ENCODE data around the gene CTAGE1.

The CTAGE1 gene

GRCh38 chr18:22391407-22392345 is 26.0 kb downstream of the CTAGE1 start:
- Histone ChIP-seq H3K36me3 (ENCODE audit: control insufficient read depth in 2 of 2, insufficient read depth in 2 of 2, low read length in 2 of 2) (no peaks in the 10 kb centered on the region), H3K4me3 (ENCODE audit: low read length in 2 of 2) (no peak overlapping the region), H3K9me3 (ENCODE audit: control insufficient read depth in 2 of 2, low read length in 2 of 2) (no peaks in the 10 kb centered on the region), H3K4me1 (ENCODE audit: control insufficient read depth, insufficient read depth, low read length) (peaks cover 7% of the 10 kb centered on the region), H3K9ac (ENCODE audit: low read length in 2 of 2) (no peak overlapping the region), H3K27me3 (ENCODE audit: control insufficient read depth in 1 of 2, insufficient read depth in 2 of 2, low read length in 2 of 2) (no peaks in the 10 kb centered on the region), H3K27ac (ENCODE audit: low read length) (no peak overlapping the region)

- Histone ChIP-seq H3K4me1 (ENCODE audit: control insufficient read depth, insufficient read depth, low read length) (peaks cover 7% of the 10 kb centered on the region), H3K27me3 (ENCODE audit: control insufficient read depth in 1 of 2, insufficient read depth in 2 of 2, low read length in 2 of 2) (no peaks in the 10 kb centered on the region), H3K9ac (ENCODE audit: low read length in 2 of 2) (no peak overlapping the region), H3K9me3 (ENCODE audit: control insufficient read depth in 2 of 2, low read length in 2 of 2) (no peaks in the 10 kb centered on the region), H3K27ac (ENCODE audit: low read length) (no peak overlapping the region), H3K36me3 (ENCODE audit: control insufficient read depth in 2 of 2, insufficient read depth in 2 of 2, low read length in 2 of 2) (no peaks in the 10 kb centered on the region), H3K4me3 (ENCODE audit: low read length in 2 of 2) (no peak overlapping the region)
Observed at GRCh38 chr18:22387787-22388186, 29.9 kb downstream of the CTAGE1 start.

- H3K27me3 ChIP-seq (ENCODE audit: control insufficient read depth in 1 of 2, insufficient read depth in 2 of 2, low read length in 2 of 2) = no peaks in the 10 kb centered on the region
- peaks cover 7% of the 10 kb centered on the region for H3K4me1 ChIP-seq (ENCODE audit: control insufficient read depth, insufficient read depth, low read length)
- H3K4me3 ChIP-seq (ENCODE audit: low read length in 2 of 2) = no peak overlapping the region
- H3K9me3 ChIP-seq (ENCODE audit: control insufficient read depth in 2 of 2, low read length in 2 of 2) = no peaks in the 10 kb centered on the region
- H3K27ac ChIP-seq (ENCODE audit: low read length) = no peak overlapping the region
- no peak overlapping the region for H3K9ac ChIP-seq (ENCODE audit: low read length in 2 of 2)
- H3K36me3 ChIP-seq (ENCODE audit: control insufficient read depth in 2 of 2, insufficient read depth in 2 of 2, low read length in 2 of 2) = no peaks in the 10 kb centered on the region
Observed at GRCh38 chr18:22387364-22387763, 30.4 kb downstream of the CTAGE1 start.

- no peaks in the 10 kb centered on the region for H3K27me3 ChIP-seq (ENCODE audit: control insufficient read depth in 1 of 2, insufficient read depth in 2 of 2, low read length in 2 of 2)
- no peak overlapping the region for H3K4me3 ChIP-seq (ENCODE audit: low read length in 2 of 2)
- peaks cover 7% of the 10 kb centered on the region for H3K4me1 ChIP-seq (ENCODE audit: control insufficient read depth, insufficient read depth, low read length)
- H3K9me3 ChIP-seq (ENCODE audit: control insufficient read depth in 2 of 2, low read length in 2 of 2) = no peaks in the 10 kb centered on the region
- no peaks in the 10 kb centered on the region for H3K36me3 ChIP-seq (ENCODE audit: control insufficient read depth in 2 of 2, insufficient read depth in 2 of 2, low read length in 2 of 2)
- H3K9ac ChIP-seq (ENCODE audit: low read length in 2 of 2) = no peak overlapping the region
- no peak overlapping the region for H3K27ac ChIP-seq (ENCODE audit: low read length)
Observed at GRCh38 chr18:22385718-22386117, 32.0 kb downstream of the CTAGE1 start.

GRCh38 chr18:22378672-22379282 is 38.9 kb downstream of the CTAGE1 start:
- H3K4me1 ChIP-seq (ENCODE audit: control insufficient read depth, insufficient read depth, low read length) = no peaks in the 10 kb centered on the region
- no peak overlapping the region for H3K9ac ChIP-seq (ENCODE audit: low read length in 2 of 2)
- no peaks in the 10 kb centered on the region for H3K27me3 ChIP-seq (ENCODE audit: control insufficient read depth in 1 of 2, insufficient read depth in 2 of 2, low read length in 2 of 2)
- H3K4me3 ChIP-seq (ENCODE audit: low read length in 2 of 2) = no peak overlapping the region
- no peak overlapping the region for H3K27ac ChIP-seq (ENCODE audit: low read length)
- H3K9me3 ChIP-seq (ENCODE audit: control insufficient read depth in 2 of 2, low read length in 2 of 2) = no peaks in the 10 kb centered on the region
- H3K36me3 ChIP-seq (ENCODE audit: control insufficient read depth in 2 of 2, insufficient read depth in 2 of 2, low read length in 2 of 2) = no peaks in the 10 kb centered on the region

- Histone ChIP-seq H3K27me3 (ENCODE audit: control insufficient read depth in 1 of 2, insufficient read depth in 2 of 2, low read length in 2 of 2) (no peaks in the 10 kb centered on the region), H3K27ac (ENCODE audit: low read length) (no peak overlapping the region), H3K9ac (ENCODE audit: low read length in 2 of 2) (no peak overlapping the region), H3K9me3 (ENCODE audit: control insufficient read depth in 2 of 2, low read length in 2 of 2) (no peaks in the 10 kb centered on the region), H3K4me1 (ENCODE audit: control insufficient read depth, insufficient read depth, low read length) (no peaks in the 10 kb centered on the region), H3K4me3 (ENCODE audit: low read length in 2 of 2) (no peak overlapping the region), H3K36me3 (ENCODE audit: control insufficient read depth in 2 of 2, insufficient read depth in 2 of 2, low read length in 2 of 2) (no peaks in the 10 kb centered on the region)
Observed at GRCh38 chr18:22377769-22378168, 39.9 kb downstream of the CTAGE1 start.

- H3K27me3 ChIP-seq (ENCODE audit: control insufficient read depth in 1 of 2, insufficient read depth in 2 of 2, low read length in 2 of 2) = no peaks in the 10 kb centered on the region
- H3K9me3 ChIP-seq (ENCODE audit: control insufficient read depth in 2 of 2, low read length in 2 of 2) = no peaks in the 10 kb centered on the region
- H3K9ac ChIP-seq (ENCODE audit: low read length in 2 of 2) = no peak overlapping the region
- H3K4me1 ChIP-seq (ENCODE audit: control insufficient read depth, insufficient read depth, low read length) = no peaks in the 10 kb centered on the region
- no peaks in the 10 kb centered on the region for H3K36me3 ChIP-seq (ENCODE audit: control insufficient read depth in 2 of 2, insufficient read depth in 2 of 2, low read length in 2 of 2)
- H3K4me3 ChIP-seq (ENCODE audit: low read length in 2 of 2) = no peak overlapping the region
- no peak overlapping the region for H3K27ac ChIP-seq (ENCODE audit: low read length)
Observed at GRCh38 chr18:22370414-22370813, 47.3 kb downstream of the CTAGE1 start.

- Histone ChIP-seq H3K4me1 (ENCODE audit: control insufficient read depth, insufficient read depth, low read length) (no peaks in the 10 kb centered on the region), H3K4me3 (ENCODE audit: low read length in 2 of 2) (no peak overlapping the region), H3K9me3 (ENCODE audit: control insufficient read depth in 2 of 2, low read length in 2 of 2) (no peaks in the 10 kb centered on the region), H3K36me3 (ENCODE audit: control insufficient read depth in 2 of 2, insufficient read depth in 2 of 2, low read length in 2 of 2) (no peaks in the 10 kb centered on the region), H3K9ac (ENCODE audit: low read length in 2 of 2) (no peak overlapping the region), H3K27me3 (ENCODE audit: control insufficient read depth in 1 of 2, insufficient read depth in 2 of 2, low read length in 2 of 2) (peaks cover 0 to 5% of the 10 kb centered on the region in 2 donors), H3K27ac (ENCODE audit: low read length) (no peak overlapping the region)
Observed at GRCh38 chr18:22368021-22368420, 49.7 kb downstream of the CTAGE1 start.

- Histone ChIP-seq H3K9me3 (ENCODE audit: control insufficient read depth in 2 of 2, low read length in 2 of 2) (no peaks in the 10 kb centered on the region), H3K4me1 (ENCODE audit: control insufficient read depth, insufficient read depth, low read length) (no peaks in the 10 kb centered on the region), H3K4me3 (ENCODE audit: low read length in 2 of 2) (no peak overlapping the region), H3K27me3 (ENCODE audit: control insufficient read depth in 1 of 2, insufficient read depth in 2 of 2, low read length in 2 of 2) (peaks cover 0 to 5% of the 10 kb centered on the region in 2 donors), H3K27ac (ENCODE audit: low read length) (no peak overlapping the region), H3K36me3 (ENCODE audit: control insufficient read depth in 2 of 2, insufficient read depth in 2 of 2, low read length in 2 of 2) (no peaks in the 10 kb centered on the region), H3K9ac (ENCODE audit: low read length in 2 of 2) (no peak overlapping the region)
Observed at GRCh38 chr18:22367303-22367702, 50.4 kb downstream of the CTAGE1 start.

GRCh38 chr18:22363867-22364463 is 53.8 kb downstream of the CTAGE1 start:
- Histone ChIP-seq H3K36me3 (ENCODE audit: control insufficient read depth in 2 of 2, insufficient read depth in 2 of 2, low read length in 2 of 2) (no peaks in the 10 kb centered on the region), H3K9ac (ENCODE audit: low read length in 2 of 2) (no peak overlapping the region), H3K27me3 (ENCODE audit: control insufficient read depth in 1 of 2, insufficient read depth in 2 of 2, low read length in 2 of 2) (peaks cover 0 to 5% of the 10 kb centered on the region in 2 donors), H3K9me3 (ENCODE audit: control insufficient read depth in 2 of 2, low read length in 2 of 2) (no peaks in the 10 kb centered on the region), H3K4me3 (ENCODE audit: low read length in 2 of 2) (no peak overlapping the region), H3K4me1 (ENCODE audit: control insufficient read depth, insufficient read depth, low read length) (no peaks in the 10 kb centered on the region), H3K27ac (ENCODE audit: low read length) (no peak overlapping the region)

All from stomach smooth muscle (tissue), 2 donors.